Measurements from ENCODE around the gene ADK.

Gene ADK

DNA sequence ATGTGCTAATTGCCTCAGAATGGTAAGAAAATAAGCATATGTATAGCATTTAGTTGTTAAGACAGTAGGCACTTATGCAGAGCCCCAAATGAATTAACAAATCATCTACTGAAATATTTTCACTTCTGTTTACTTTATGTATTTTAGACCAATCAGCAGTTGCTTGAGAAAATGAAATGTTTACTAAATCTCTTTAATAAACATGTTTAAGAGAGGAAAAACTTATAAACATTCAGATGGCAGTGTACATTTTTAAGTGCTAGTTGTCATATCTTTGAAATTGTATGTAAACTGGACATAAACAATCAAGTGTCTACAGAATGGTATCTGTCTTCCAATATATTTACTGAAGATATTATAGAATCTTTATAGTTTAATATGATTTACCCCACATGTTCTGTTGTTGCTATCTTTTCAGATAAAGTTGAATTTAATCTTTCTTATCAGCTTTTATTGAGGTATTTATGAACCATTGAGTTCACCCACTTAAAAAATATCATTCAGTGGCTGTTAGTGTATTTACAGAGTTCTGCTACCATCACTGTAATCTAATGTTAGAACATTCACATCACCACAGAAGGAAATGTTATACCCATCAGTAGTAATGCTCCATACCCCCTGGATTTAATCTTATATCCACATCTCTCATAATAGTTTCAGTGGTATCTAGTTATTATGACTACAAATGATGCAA is 264.3 kb downstream of the ADK start:
- H3K4me2 ChIP-seq, result no peak overlapping the region

GRCh38 chr10:74417397-74417796 is 266.4 kb downstream of the ADK start:
- peaks cover 2% of the 10 kb centered on the region; the same call in 1 of the 2 replicates for H4K20me1 ChIP-seq (ENCODE audit: insufficient read depth)
- H3K4me1 ChIP-seq (ENCODE audit: low read depth, poor library complexity, severe bottlenecking), result peaks cover 24% of the 10 kb centered on the region
- TF ChIP-seq, protein P1, sequence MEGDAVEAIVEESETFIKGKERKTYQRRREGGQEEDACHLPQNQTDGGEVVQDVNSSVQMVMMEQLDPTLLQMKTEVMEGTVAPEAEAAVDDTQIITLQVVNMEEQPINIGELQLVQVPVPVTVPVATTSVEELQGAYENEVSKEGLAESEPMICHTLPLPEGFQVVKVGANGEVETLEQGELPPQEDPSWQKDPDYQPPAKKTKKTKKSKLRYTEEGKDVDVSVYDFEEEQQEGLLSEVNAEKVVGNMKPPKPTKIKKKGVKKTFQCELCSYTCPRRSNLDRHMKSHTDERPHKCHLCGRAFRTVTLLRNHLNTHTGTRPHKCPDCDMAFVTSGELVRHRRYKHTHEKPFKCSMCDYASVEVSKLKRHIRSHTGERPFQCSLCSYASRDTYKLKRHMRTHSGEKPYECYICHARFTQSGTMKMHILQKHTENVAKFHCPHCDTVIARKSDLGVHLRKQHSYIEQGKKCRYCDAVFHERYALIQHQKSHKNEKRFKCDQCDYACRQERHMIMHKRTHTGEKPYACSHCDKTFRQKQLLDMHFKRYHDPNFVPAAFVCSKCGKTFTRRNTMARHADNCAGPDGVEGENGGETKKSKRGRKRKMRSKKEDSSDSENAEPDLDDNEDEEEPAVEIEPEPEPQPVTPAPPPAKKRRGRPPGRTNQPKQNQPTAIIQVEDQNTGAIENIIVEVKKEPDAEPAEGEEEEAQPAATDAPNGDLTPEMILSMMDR (conservative IDR thresholded peaks at IDR 0.05; ENCODE audit: low read depth, low read length), result no peak
- no peak overlapping the region for H3K4me3 ChIP-seq (IDR thresholded peaks at IDR 0.05; ENCODE audit: insufficient read depth, low read depth, low read length)
- H3K79me2 ChIP-seq (ENCODE audit: insufficient read depth, low read depth), result no peaks in the 10 kb centered on the region
- H2AFZ ChIP-seq (ENCODE audit: low read depth), result no peak overlapping the region
- H3K9ac ChIP-seq, result no peak overlapping the region
- H3K27me3 ChIP-seq (ENCODE audit: insufficient read depth, low read depth), result no peaks in the 10 kb centered on the region
- H3K4me2 ChIP-seq, result no peak overlapping the region
- H3K36me3 ChIP-seq (ENCODE audit: insufficient read depth), result no peaks in the 10 kb centered on the region
- no peak overlapping the region for H3K27ac ChIP-seq

More for the DNA sequence above, 264.3 kb downstream of the ADK start:
- no peaks in the 10 kb centered on the region for H3K36me3 ChIP-seq (ENCODE audit: insufficient read depth)
- no peak overlapping the region for H3K9ac ChIP-seq
- no peaks in the 10 kb centered on the region for H3K27me3 ChIP-seq (ENCODE audit: insufficient read depth, low read depth)
- no peak overlapping the region for H3K27ac ChIP-seq
- H3K79me2 ChIP-seq (ENCODE audit: insufficient read depth, low read depth), result no peaks in the 10 kb centered on the region
- peaks cover 24% of the 10 kb centered on the region for H3K4me1 ChIP-seq (ENCODE audit: low read depth, poor library complexity, severe bottlenecking)
- H4K20me1 ChIP-seq (ENCODE audit: insufficient read depth), result peaks cover 2% of the 10 kb centered on the region; the same call in 1 of the 2 replicates
- TF ChIP-seq, protein P1 (conservative IDR thresholded peaks at IDR 0.05; ENCODE audit: low read depth, low read length), result no peak
- no peak overlapping the region for H2AFZ ChIP-seq (ENCODE audit: low read depth)
- H3K4me3 ChIP-seq (IDR thresholded peaks at IDR 0.05; ENCODE audit: insufficient read depth, low read depth, low read length), result no peak overlapping the region

DNA sequence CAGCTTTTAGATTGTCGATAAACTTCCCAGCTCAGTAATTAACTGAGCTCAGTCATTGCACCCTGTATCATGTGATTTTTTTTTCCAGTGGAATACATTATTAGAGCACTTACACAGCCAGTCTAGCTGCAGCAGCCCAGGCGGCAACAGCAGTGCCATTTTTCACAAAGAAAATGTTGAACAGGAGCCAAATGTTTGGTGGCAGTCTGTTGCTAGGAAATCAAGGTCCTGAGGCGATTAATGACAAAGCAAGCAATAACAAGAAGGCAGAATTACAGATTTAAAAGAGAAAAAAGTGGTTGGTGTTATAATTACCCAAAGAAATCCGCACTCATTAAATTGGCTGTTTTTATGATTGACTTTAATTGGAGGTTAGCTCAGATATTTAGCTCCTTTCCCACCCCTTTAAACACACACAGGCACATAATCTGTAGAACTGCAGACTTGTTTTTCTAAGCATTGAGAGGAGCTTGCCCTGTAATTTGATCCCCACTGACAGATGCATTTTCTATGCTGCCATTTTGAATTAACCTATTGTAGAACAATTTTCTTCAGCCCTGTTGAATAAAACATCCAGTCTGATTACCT is 267.4 kb downstream of the ADK start:
- no peak overlapping the region for H3K9ac ChIP-seq
- H3K4me1 ChIP-seq (ENCODE audit: low read depth, poor library complexity, severe bottlenecking), result peaks cover 24% of the 10 kb centered on the region
- no peaks in the 10 kb centered on the region for H3K27me3 ChIP-seq (ENCODE audit: insufficient read depth, low read depth)
- H4K20me1 ChIP-seq (ENCODE audit: insufficient read depth), result peaks cover 2% of the 10 kb centered on the region; the same call in 1 of the 2 replicates
- H3K4me3 ChIP-seq (IDR thresholded peaks at IDR 0.05; ENCODE audit: insufficient read depth, low read depth, low read length), result no peak overlapping the region
- H3K36me3 ChIP-seq (ENCODE audit: insufficient read depth), result no peaks in the 10 kb centered on the region
- no peak overlapping the region for H2AFZ ChIP-seq (ENCODE audit: low read depth)
- no peak overlapping the region for H3K4me2 ChIP-seq
- no peaks in the 10 kb centered on the region for H3K79me2 ChIP-seq (ENCODE audit: insufficient read depth, low read depth)
- TF ChIP-seq, protein P1 (conservative IDR thresholded peaks at IDR 0.05; ENCODE audit: low read depth, low read length), result no peak
- H3K27ac ChIP-seq, result no peak overlapping the region

- Histone ChIP-seq H3K79me2 (ENCODE audit: insufficient read depth, low read depth) (no peaks in the 10 kb centered on the region), H3K4me1 (ENCODE audit: low read depth, poor library complexity, severe bottlenecking) (peaks cover 24% of the 10 kb centered on the region), H2AFZ (ENCODE audit: low read depth) (no peak overlapping the region), H3K27ac (no peak overlapping the region), H3K9ac (no peak overlapping the region), H4K20me1 (ENCODE audit: insufficient read depth) (peaks cover 2% of the 10 kb centered on the region; the same call in 1 of the 2 replicates), H3K4me3 (IDR thresholded peaks at IDR 0.05; ENCODE audit: insufficient read depth, low read depth, low read length) (no peak overlapping the region), H3K36me3 (ENCODE audit: insufficient read depth) (no peaks in the 10 kb centered on the region), H3K27me3 (ENCODE audit: insufficient read depth, low read depth) (no peaks in the 10 kb centered on the region), H3K4me2 (no peak overlapping the region)
- TF ChIP-seq, protein P1 (conservative IDR thresholded peaks at IDR 0.05; ENCODE audit: low read depth, low read length), result no peak
These were observed 268.5 kb downstream of the ADK start for GRCh38 chr10:74419491-74419951.
